Measurements from ENCODE around the gene STARD7.
"Not testable (repeated sequence)": the region's sequence is repeated elsewhere in the genome, so short reads cannot be mapped to it uniquely, and the experiment has no call there.

STARD7 gene

GRCh38 chr2:96233436-96233835 is 24.8 kb upstream of the STARD7 start:
- no peak for DNase-seq

GRCh38 chr2:96231316-96231715 is 22.7 kb upstream of the STARD7 start:
- no peak for DNase-seq

GRCh38 chr2:96225016-96225533 is 16.4 kb upstream of the STARD7 start:
- no peak for DNase-seq

- not testable (repeated sequence) for DNase-seq
These were observed 12.5 kb upstream of the STARD7 start for GRCh38 chr2:96221106-96221505.

- DNase-seq = not testable (repeated sequence)
These were observed 11.3 kb upstream of the STARD7 start for GRCh38 chr2:96219959-96220358.

GRCh38 chr2:96218508-96219131 is 10.0 kb upstream of the STARD7 start:
- DNase-seq = no peak

- no peak for DNase-seq
These were observed 5.9 kb upstream of the STARD7 start for GRCh38 chr2:96214554-96214953.

GRCh38 chr2:96213379-96213778 is 4.8 kb upstream of the STARD7 start:
- no peak for DNase-seq

- no peak for DNase-seq
These were observed 3.7 kb upstream of the STARD7 start for GRCh38 chr2:96212339-96212738.

- no peak for DNase-seq
These were observed 1.1 kb upstream of the STARD7 start for GRCh38 chr2:96209729-96210085.

GRCh38 chr2:96209011-96209728 is 543 bp upstream of the STARD7 start:
- no peak for DNase-seq

GRCh38 chr2:96207774-96208142 is 869 bp downstream of the STARD7 start:
- no peak for DNase-seq

GRCh38 chr2:96207073-96207773 is 1.4 kb downstream of the STARD7 start:
- DNase-seq = no peak

- no peak for DNase-seq
These were observed 2.7 kb downstream of the STARD7 start for GRCh38 chr2:96205888-96206287.

- DNase-seq = no peak
These were observed 3.6 kb downstream of the STARD7 start for GRCh38 chr2:96204836-96205624.

- no peak for DNase-seq
These were observed 5.2 kb downstream of the STARD7 start for GRCh38 chr2:96203130-96204028.

- no peak for DNase-seq
These were observed 6.3 kb downstream of the STARD7 start for GRCh38 chr2:96202152-96202854.

- no peak for DNase-seq
These were observed 7.3 kb downstream of the STARD7 start for GRCh38 chr2:96201338-96201737.

GRCh38 chr2:96198921-96199320 is 9.7 kb downstream of the STARD7 start:
- no peak for DNase-seq

- no peak for DNase-seq
These were observed 10.9 kb downstream of the STARD7 start for GRCh38 chr2:96197546-96198255.
